ENCODE measurements around the gene CORO1C.

CORO1C gene

DNA sequence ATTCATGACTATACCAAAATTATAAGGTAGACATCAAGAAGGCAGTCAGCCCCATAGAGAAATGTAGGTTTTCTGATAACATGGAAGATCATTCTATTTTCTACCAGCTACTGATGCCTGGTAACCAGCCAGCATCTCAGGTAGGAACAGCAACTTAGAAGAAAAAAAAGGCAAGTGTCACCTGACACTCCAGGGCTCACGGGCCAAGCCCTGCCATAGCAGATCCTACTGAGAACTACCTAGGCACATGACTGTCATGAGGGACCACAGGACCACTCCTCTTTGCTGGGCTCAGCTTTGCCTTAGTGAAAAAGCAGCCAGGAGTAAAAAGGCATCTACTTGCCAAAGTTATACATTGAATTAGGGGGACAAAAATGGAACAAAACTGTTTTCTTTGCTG lies 33.4 kb downstream of the CORO1C start:
- DNase-seq (ENCODE audit: low read depth, low spot score): no peak

DNA sequence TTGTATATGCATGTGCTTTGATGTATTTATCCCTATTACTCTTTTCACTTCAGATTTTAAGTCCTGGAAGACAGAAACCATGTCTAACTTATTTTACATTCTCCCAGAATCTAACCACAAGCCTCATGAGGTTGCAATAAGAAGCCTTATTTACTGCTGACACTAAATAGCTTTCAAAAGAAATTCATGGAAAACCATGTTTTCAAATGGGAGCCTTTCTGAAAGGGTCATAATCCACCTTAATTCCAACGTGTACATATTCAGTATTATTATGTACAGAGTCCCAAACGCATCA lies 34.4 kb downstream of the CORO1C start:
- DNase-seq (ENCODE audit: low read depth, low spot score): no peak

DNA sequence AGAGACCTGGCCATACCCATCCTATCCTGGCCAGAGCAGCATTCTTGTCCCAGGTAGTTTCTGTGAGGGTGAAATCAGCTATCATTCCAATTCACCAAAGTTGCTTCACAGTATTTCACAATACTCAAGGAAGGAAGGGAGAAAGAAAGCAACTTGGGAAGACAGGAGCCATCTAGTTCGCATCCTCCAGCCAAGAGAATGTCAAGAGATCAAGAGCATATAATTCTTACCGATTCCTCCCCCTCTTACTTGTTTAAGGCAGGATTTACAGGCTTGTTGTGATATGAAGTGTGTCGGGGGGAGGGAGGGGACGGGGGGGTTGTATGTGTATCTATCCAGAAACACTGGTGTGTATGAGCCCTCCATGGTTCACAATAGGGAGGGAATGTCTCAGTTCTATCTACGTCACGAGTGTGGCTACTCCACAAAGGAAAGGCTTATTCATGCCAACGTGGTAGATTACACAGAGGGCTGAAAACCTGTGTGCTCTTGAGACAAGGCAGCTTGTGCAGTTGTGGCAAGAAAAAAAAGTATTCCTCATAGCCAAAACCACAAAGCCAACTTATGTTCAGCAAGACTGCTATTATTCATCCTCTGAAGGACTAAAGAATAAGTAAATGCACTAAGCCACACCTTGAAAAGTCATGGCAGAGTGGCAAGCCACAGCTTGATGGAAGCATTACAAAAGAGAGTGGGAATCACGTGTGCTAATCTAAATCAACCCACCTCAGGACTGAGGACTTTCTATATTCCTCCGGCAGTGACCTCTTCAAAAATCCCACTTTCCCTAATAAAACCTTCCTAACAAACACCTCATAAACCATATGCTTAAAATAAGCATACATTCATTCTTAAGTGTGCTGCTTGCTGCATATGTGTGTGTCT lies 35.0 kb downstream of the CORO1C start:
- no peak for DNase-seq (ENCODE audit: low read depth, low spot score)

DNA sequence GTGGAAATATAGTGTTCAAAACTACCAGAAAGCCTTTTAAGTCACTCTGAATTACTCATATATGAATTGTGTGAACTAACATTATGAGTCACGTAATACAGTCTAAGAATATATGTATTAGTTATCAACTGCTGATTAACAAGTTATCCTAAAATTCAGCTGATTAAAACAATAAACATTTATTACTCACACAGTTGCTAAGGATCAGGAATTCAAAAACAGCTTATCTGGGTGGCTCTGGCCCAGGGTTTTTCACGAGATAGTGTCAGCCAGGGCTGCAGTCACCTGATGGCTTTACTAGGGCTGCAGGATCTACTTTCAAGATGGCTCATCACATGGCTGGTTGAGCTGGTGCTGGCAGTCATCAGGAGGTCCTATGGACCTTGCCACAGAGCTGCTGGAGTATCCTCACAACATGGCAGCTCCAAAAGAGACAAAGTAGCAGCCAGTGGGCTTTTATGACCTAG lies 36.5 kb downstream of the CORO1C start:
- no peak for DNase-seq (ENCODE audit: low read depth, low spot score)

DNA sequence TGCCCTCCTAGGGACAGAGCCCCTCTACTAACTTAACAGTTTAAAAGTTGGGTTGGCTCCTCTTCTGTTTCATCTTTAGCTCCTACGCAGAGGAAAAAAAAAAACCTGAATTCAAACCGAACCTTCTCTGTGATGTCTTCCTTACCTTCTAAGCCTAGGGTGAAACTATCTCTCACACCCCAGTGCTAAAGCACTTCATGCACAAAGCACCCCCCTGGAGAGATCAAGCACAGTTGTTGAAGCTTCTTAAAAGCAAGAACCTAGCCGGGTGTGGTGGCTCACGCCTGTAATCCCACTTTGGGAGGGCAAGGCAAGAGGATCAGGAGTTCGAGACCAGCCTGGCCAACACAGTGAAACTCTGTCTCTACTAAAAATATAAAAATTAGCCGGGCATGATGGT lies 37.6 kb downstream of the CORO1C start:
- DNase-seq (ENCODE audit: low read depth, low spot score): no peak

DNA sequence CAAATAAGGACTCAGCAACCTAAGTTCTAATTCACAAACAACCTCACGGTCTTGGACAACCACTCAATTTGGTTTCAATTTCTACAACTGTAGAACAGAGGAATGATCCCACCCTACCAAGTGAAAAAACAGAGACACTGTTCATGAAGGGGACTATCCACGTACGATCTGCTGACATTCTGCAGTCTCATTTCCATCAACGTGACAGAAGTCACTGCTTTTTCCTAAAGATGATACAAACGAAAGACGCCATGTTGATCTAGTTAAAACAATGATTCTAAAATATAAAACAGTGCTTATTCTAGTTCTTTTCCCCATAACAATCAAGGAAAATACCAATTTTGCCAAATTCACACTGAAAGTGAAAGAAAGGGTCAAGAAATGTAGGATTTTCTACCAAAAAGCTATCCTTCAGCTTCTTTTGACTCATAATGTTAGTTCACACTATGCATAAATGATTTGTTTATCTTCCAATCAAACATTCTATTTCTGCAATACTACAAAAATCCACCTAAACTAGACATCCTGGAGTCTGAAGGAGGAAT lies 38.1 kb downstream of the CORO1C start:
- no peak for DNase-seq (ENCODE audit: low read depth, low spot score)

DNA sequence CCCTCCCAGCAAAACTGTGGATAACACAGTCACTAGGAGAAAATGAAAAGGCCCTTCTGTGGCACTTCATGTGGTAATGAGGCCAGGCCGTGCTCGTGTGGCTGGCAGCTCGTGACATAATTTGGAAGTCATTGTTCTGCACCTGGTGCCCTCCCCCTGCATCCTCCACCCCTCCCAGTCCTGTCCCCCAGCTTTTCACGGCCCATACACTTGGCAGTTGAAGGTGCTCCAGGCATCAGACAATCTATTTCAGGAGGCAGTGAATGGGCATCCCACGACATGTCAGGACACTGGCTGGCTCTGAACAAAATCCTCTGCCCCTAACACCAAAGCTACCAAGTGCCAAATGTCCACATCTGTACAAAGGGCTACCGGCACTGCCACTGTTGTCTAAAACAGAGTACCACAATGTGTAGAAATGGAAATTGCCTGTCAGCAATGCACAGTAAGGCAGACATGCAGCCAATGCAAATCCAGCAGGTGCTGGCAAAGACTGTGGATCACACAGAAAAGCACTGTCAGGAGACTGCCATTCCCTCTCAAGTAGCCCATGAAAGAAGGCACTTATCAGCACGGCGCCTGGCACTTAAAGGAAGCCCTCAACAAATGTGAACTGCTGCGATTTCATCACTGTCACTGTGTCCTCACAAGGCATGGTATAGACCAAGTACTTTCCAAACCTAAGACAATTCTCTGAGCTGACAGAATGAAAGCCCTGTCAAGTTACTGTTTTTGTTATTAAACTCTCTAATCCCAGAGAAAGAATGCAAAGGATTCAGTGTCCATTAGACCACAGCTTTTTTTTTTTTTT lies 39.1 kb downstream of the CORO1C start:
- DNase-seq (ENCODE audit: low read depth, low spot score): no peak

DNA sequence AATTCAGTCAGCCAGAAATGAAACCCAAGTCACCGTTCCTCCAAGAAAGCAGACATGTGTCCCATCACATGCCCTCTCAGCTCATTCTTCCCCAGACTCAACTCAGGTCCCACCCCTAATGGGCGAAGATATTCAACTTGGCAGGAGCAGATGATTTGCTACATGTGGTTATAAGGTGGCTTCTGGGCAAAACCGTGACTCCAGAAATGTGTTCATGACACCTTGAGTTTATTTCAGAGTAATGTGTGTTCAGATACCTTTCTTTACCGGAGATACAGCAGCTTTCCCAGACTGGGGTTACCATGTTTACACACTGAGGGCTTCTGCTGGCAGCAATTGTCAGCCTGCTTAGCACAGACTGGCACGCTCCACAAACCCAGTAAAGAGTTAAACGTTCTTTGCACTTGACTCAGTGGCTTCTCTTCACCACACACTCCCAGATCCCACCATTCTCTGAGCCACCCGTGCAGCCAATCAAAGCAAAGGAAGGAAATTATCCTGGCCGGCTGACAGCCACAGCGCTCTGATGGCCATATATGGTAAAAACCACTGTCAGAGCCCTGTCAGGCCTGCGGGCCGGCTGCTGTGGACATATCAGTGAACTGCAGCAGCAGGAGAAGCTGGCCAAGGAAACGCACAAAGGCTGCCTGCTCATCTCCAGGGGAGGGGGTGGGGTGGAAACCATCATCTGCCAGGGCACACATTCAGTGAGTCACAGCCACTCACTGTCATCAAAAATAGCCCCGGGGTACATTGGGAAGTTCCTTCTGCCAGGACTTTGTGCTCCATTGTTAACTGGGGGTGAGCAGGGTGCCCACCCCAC lies 39.9 kb downstream of the CORO1C start:
- peak; percentile 89 for DNase-seq (ENCODE audit: low read depth, low spot score)

DNA sequence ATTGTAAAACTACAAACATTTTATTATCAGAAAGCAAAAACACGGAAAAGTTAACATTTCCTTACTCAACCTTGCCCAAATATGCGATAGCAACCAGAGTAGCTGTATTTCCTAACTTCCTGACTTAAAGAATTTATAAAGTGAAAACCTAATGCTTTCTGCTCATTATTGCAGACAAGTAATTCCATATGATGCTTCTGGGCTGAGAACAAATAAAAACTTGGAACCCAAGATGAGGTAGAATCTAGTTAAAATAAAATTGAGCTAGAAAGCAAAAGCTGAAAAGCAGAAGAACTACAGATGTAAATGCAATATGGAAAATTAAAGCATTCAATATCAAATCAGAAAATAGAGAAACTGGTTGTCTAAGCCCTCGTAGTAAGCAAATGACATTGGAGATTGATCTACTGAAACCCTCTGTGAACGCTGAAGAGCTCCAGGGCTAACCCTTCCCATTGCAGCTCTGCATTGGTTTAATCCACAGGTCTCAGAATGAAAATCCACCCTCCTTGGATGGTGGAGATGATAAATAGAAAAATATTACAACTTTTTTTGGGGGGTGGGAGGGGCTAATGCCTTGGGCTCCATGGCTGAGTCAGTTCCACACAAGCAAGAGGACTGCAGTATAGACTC lies 40.7 kb downstream of the CORO1C start:
- DNase-seq (ENCODE audit: low read depth, low spot score): no peak

DNA sequence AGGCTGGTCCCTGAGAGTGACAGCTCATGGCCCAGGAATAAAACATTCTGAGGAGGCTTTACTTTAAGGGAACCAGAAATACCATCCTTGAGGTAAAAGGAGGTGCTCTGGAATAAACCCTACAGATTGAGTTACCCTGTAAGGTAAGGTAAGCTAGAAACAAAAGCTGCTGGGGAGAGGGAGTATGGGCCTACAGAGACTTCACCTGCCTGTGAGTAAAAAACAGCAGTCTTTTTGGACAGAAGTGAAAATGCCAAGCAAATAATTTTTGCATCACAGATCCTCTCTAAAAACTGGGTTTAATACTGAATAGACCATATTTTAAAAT lies 41.2 kb downstream of the CORO1C start:
- DNase-seq (ENCODE audit: low read depth, low spot score): no peak

DNA sequence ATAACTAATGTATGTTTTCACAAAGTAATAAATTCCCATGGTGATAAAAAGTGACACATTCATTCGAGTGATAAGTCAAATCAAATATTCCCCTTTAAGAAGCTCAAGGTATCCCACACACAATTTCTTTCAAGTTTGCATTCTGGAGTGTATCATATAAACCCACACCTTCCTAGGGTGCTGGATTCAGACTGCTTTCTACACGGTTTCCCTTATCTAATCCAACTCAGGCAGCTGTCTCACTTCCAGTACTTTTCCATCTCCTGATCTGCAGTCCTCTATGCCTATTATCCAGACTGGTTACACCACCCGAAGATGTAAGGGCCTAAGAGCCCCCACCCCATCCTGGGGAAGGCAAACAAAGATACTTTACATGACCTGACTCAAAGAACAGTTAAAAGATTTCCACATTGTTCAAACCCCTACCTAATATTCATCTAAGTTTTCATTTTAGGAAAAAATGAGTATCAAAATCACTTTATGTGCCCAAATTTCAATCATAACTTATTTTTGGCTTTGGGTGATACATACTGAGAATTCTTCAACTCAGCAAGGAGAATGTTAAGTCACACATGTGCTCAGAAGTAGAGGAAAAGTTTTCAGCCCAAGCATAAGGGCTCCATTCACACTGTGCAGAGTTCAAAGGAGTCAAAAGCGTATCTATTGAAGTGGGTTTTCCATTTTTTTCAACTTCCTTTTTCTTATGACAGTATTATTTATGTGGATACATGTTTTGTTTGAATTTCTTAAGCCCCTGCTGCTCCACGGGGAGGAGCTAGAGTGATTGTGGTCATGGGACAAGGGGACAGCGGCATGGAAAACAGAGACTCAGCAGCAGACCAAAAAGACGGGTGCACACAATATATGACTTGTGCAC lies 41.8 kb downstream of the CORO1C start:
- DNase-seq (ENCODE audit: low read depth, low spot score): no peak

DNA sequence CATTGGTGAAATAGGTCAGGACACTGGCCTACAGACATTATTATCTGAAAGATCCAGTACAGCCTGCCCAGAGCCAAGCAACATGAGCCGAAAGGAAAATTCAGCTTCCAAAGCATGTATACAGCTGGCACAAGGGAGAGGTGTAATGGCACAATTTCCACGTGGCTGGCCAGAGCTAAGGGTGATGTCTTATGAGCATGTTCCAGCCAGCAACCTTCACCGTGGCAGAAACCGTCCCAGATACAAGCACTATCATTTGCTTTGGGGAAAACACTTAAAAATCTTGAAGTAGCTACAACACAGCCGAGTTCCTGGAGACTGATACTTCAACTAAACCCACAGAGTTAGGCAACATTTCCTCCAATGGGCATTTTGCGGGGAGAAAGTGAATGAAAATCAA lies 44.5 kb downstream of the CORO1C start:
- DNase-seq (ENCODE audit: low read depth, low spot score): no peak

DNA sequence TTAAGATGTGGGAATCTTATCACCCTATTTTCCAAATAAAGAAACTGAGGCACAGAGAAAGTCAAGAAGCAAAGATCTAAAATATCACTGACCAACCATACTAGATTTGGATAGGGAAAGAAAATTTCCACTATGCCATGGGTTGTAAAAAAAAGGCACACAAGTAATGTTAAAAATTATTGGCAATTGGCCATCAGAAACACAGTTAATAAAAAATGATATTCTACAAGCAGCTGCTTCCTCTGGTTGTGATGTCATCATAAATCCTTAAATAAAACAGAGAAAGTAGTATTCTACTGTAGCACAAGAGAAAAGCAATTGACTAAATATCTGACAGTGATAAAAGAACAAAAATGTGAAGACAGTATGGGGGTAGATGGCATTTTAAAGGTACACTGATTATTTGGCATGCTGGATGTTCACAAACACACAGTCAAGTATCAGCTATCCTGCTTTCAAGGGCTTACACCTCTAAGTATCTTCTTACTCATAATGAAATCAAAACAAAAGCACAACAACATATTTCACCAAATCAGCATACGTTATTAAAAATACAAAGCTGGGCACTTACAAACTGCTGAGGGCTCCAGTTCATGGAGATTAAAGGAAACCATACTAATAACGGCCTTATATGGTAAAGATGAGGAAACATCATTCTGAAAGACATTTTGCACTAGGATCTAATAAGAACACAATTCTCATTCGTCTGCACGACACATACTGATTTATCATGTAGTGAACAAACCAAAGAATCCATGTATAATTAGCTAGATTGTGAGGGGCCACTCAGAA lies 45.7 kb downstream of the CORO1C start:
- no peak for DNase-seq (ENCODE audit: low read depth, low spot score)

DNA sequence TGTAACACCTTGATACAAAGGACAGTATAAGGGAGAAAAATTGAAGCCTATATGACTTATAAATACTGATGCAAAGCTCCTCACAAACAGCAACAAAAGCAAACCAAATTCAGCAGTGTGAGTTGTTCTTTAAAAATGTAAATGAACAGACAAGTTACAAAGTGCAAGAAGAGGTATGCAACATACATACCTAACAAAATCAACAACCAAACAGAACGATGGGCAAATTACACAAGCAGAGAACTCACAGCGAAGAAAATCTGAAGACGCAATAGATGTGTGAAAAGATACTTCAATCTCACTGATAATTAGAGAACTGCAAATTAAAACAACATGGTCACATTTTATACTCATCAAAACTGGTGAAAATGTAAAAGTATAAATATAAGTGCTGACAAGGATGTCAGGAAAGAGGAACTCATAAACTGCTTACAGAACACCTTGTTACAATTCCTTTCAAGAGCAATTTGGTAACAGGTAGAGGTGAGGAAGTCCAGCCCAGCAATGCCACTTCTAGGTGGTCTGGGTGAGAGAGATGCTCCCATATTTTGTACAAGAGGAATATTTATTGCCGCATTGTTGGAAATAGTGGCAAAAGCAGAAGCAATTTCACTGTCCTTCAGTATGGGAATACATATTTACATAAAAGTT lies 47.3 kb downstream of the CORO1C start:
- DNase-seq (ENCODE audit: low read depth, low spot score): no peak

DNA sequence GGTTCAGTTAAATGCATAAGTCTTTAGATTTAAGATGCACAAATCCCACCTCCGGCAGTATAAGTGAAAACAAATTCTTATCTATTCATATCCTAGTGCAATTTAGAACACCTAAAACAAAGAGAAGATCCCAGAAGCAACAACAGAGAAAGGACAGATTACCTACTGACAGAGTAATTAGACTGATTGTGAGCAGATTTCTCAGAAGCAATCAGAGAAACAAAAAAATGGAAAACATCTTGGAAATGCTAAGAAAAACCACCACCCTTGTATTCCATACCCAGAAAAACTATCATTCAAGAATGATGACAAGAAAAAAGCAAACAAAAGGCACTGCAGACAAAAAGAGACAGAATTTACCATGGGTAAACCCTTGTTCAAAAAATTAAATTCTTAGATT lies 50.0 kb downstream of the CORO1C start:
- DNase-seq (ENCODE audit: low read depth, low spot score): no peak

DNA sequence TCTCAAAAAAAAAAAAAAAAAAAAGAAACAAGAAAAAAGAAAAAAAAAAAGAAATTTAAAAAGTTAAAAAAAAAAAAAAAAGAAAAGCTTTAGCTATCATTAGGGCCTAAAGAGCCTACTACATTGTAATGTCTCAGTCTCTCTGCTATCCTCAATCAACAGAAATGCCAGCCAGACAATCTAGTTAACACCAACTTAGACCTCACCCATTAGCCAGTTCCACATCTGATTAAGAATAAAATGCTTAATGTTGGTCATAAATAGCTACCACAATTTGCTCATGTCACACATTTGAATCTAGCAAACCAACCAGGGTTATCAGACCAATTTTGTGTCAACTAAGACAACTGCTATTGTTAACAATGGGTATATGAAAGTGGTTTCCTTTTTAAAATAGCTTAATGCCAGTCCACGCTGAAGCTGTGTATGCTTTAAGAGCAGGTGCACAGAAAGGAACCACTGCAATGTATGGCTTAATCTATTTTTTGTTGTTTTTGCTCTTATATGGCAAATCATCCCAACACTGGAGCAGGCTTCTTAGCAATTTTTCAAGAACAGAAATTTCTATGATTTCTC lies 52.1 kb downstream of the CORO1C start:
- DNase-seq (ENCODE audit: low read depth, low spot score): no peak

DNA sequence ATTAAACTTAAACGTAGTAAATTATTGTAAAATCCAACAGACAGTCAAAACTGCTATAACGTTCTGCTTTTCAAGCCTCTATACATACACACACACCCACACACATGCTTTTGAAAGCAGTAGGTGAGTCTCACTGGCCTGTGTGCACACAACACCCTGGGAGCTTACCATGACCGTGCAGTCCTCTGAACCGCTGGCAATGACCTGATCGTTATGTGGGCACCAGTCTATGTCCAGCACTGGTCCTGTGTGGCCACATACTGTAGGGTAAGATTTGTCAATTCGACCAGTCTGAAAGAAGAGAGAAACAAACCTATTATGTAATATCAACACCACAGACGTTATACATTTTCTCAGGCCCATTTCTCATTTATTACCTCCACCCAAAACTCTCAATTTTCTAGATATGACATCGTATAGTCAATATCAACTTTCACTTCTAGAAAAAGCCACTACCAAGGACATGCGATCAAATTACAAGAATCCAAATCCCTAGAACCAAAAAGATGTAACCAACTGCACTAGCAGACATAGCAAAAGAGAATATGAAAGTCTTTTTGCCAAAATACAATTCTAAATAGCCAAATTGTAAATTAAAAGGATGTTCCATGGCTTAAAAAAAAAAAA lies 53.1 kb downstream of the CORO1C start:
- DNase-seq (ENCODE audit: low read depth, low spot score): no peak

DNA sequence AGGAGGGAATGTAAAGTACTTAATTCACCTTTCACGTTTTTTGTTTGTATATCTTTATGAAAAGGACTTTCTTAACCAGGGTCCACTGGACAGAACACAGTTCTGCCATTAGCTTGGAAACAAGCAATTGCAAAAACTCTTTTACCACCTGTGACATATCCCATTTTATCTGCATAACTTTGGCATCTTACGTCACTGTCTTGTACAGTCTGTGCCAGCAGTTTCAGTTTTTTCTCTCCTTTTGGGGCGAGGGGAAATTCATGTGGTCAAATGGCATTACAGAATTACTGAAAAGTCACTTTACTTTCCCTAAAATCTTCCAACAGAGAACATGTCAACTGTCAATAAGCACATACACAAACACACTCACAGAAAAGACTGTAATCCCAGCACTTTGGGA lies 53.9 kb downstream of the CORO1C start:
- DNase-seq (ENCODE audit: low read depth, low spot score): no peak

All from brain pericyte (primary cell).